GM06990 (cell line): ENCODE results near the gene AACS.

Source experiments
- DNase-seq: peaks from one replicate; pipeline ENCODE4 v3.0.0-alpha.2; 2011; ENCODE audit not compliant: insufficient read length; ENCODE audit errors: extremely low read depth
- H3K27me3 ChIP-seq: replicated peaks from 2 replicates; pipeline ENCODE4 v1.6.0; 2011; ENCODE audit warnings: low read length; ENCODE audit not compliant: control insufficient read depth, insufficient read depth
- H3K36me3 ChIP-seq: 2 replicates; pipeline ENCODE4 v1.5.1; 2011; ENCODE audit warnings: low read length; ENCODE audit not compliant: control insufficient read depth, insufficient read depth
- H3K4me3 ChIP-seq: replicated peaks from 2 replicates; pipeline ENCODE4 v1.5.1; 2011; ENCODE audit warnings: low read depth, mild to moderate bottlenecking, control low read depth, low read length
- TF ChIP-seq, protein P1 (sequence below): IDR thresholded peaks from 2 replicates; pipeline ENCODE4 v1.5.1; 2011; ENCODE audit warnings: low read length, control low read depth, mild to moderate bottlenecking, inconsistent platforms; ENCODE audit not compliant: insufficient read depth, poor library complexity, severe bottlenecking

Gene AACS

GRCh38 chr12:125192690-125193221 lies 127.5 kb downstream of the AACS start:
- Histone ChIP-seq H3K36me3 (no peaks in the 10 kb centered on the region), H3K27me3 (no peaks in the 10 kb centered on the region; the same call in 1 of the 2 replicates), H3K4me3 (no peak overlapping the region)
- TF ChIP-seq, protein P1, sequence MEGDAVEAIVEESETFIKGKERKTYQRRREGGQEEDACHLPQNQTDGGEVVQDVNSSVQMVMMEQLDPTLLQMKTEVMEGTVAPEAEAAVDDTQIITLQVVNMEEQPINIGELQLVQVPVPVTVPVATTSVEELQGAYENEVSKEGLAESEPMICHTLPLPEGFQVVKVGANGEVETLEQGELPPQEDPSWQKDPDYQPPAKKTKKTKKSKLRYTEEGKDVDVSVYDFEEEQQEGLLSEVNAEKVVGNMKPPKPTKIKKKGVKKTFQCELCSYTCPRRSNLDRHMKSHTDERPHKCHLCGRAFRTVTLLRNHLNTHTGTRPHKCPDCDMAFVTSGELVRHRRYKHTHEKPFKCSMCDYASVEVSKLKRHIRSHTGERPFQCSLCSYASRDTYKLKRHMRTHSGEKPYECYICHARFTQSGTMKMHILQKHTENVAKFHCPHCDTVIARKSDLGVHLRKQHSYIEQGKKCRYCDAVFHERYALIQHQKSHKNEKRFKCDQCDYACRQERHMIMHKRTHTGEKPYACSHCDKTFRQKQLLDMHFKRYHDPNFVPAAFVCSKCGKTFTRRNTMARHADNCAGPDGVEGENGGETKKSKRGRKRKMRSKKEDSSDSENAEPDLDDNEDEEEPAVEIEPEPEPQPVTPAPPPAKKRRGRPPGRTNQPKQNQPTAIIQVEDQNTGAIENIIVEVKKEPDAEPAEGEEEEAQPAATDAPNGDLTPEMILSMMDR = no peak
- no peak for DNase-seq
